NCI-H345 treated with DMSO at 0.1 percent for 48 hours (cell line): ENCODE measurements around the gene CACNG8.

Experiments used
- DNase-seq: peaks from one replicate; lab custom pipeline; 2025; ENCODE audit not compliant: unreplicated experiment; lab: John Stamatoyannopoulos, UW

Gene CACNG8

GRCh38 chr19:53992211-53992610 is 29.5 kb downstream of the CACNG8 start:
- peak; percentile 1 for DNase-seq

DNA sequence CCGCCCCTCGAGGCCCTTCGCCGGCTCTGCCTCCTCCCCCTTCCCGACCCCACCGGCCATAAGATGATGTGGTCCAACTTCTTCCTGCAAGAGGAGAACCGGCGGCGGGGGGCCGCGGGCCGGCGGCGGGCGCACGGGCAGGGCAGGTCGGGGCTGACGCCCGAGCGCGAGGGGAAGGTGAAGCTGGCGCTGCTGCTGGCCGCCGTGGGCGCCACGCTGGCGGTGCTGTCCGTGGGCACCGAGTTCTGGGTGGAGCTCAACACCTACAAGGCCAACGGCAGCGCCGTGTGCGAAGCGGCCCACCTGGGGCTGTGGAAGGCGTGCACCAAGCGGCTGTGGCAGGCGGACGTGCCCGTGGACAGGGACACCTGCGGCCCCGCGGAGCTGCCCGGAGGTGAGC is 30.1 kb downstream of the CACNG8 start:
- DNase-seq: no peak

DNA sequence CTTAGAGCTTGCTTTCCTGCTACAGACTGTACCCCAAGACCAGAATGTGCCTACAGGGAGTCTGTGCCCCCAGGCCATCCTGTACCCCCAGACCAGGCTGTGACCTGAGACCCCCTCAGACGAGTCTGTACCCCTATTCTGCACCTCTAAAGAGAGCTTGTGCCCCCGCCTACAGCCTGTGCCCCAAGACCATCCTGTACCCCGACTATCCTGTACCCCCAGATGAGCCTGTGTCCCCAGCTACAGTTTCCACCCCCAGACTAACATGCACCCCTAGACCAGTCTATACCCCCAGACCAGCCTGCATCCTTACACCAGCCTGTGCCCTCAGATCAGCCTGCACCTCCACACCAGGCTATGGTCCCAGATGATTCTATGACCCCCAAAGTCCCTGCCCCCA is 30.7 kb downstream of the CACNG8 start:
- DNase-seq: no peak

- no peak for DNase-seq
Observed at GRCh38 chr19:53994811-53995210, 32.1 kb downstream of the CACNG8 start.

DNA sequence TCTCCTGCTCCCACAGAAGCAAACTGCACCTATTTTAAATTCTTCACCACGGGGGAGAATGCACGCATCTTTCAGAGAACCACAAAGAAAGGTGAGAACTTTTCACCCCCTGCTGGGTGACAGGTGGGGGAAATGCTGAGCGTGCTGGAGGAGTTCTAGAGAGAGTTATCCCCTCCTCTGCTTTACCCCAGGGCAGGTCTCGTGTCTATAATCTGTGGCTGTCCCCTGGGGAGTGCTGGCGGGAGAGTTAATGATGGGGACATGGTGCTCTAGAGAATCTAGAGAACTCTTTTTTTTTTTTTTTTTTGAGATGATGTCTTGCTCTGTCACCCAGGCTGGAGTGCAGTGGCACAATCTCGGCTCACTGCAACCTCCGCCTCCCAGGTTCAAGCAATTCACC is 35.5 kb downstream of the CACNG8 start:
- DNase-seq: no peak

GRCh38 chr19:53999694-54000093 is 37.0 kb downstream of the CACNG8 start:
- no peak for DNase-seq

GRCh38 chr19:54001496-54001895 is 38.8 kb downstream of the CACNG8 start:
- no peak for DNase-seq

- DNase-seq: no peak
Observed at GRCh38 chr19:54002495-54003315, 40.0 kb downstream of the CACNG8 start.

- DNase-seq: no peak
Observed at GRCh38 chr19:54009440-54009839, 46.7 kb downstream of the CACNG8 start.

DNA sequence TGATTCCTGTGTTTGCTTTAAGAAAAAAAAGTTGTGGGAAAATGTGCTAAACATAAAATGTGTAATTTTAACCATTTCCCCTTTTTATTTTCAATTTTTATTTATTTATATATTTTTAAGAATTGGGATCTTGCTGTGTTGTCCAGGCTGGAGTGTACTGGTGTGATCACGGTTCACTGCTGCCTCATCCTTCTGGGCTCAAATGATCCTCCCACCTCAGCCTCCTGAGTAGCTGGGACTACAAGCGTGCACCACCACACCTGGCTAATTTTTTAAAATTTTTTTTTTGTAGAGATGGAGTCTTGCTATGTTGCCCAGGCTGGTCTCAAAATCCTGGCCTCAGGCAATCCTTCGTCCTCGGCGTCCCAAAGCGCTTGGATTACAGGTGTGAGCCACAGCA is 47.7 kb downstream of the CACNG8 start:
- DNase-seq: no peak

GRCh38 chr19:54011507-54012211 is 48.9 kb downstream of the CACNG8 start:
- no peak for DNase-seq

GRCh38 chr19:54013866-54014265 is 51.1 kb downstream of the CACNG8 start:
- no peak for DNase-seq

DNA sequence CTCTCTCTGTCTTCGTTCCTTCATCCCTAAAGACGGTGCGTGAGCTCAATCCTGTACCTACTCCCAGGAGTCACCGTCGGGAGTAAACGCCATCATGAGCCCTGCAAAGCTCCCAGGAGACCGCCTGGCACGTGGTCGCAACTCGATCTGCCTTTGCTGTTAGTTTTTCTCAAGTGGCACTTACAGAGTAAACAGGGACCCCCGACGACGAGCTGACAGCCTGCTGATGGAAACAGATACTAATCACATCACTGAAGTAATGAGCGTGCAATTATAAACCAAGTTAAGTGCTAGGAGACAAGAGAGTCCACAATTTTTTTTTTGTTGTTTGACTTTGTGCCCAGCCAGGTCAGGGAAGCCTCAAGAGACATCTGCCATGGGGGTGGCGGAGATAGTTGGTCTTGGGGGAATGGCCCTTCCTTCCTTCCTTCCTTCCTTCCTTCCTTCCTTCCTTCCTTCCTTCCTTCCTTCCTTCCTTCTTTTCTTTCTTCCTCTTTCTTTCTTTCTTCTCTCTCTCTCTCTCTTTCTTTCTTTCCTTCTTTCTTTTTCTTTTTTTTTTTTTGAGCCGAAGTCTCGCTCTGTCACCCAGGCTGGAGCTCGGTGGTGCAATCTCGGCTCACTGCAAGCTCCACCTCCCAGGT is 52.3 kb downstream of the CACNG8 start:
- DNase-seq: no peak

DNA sequence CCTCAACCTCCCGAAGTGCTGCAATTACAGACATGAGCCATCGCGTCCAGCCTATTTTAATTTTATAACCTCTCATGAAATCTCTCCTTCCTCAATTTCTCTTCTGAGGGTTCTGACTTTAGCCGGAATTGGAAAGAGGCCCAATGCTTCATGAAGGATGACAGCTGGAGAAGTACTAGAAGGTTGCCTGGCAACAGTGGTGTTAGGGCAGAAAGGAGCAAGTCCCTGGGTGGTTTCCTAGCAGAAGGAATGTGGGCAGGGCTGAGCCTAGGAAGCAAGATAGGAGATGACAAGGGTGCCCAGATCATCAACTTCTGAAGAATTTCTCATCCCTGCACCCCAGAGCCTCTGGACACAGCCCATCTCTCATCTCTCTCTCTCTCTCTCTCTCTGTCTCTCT is 54.5 kb downstream of the CACNG8 start:
- no peak for DNase-seq

DNA sequence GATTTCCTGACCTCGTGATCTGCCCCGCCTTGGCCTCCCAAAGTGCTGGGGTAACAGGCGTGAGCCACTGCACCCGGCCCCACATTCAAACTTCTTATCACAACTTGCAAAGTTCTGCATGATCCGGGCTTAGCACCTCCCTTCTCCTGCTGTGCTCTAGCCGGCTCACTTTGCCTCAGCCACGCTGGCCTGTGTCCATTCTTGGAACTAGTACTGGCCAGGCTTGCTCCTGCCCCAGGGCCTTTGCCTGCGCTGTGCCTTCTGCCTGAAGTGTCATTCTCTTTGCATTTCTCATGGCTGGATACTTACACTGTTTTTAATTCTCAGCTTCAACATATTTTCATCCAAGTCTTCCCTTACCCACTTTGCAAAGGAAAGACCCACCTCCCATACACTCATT is 58.6 kb downstream of the CACNG8 start:
- no peak for DNase-seq

DNA sequence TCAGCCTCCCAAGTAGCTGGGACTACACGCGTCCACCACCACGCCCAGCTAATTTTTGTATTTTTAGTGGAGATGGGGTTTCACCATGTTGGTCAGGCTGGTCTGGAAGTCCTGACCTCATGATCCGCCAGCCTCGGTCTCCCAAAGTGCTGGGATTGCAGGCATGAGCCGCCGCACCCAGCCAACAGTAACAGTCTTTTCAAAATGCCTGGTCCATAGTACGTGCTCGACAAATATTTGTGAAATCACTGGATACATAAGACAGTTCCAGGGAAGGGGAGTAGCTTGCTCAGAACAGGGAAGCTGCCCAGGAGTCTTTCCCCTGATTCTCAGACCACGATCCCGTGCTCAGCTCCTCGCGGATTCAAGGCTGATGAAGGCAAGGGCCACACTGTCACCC is 59.2 kb downstream of the CACNG8 start:
- DNase-seq: no peak

DNA sequence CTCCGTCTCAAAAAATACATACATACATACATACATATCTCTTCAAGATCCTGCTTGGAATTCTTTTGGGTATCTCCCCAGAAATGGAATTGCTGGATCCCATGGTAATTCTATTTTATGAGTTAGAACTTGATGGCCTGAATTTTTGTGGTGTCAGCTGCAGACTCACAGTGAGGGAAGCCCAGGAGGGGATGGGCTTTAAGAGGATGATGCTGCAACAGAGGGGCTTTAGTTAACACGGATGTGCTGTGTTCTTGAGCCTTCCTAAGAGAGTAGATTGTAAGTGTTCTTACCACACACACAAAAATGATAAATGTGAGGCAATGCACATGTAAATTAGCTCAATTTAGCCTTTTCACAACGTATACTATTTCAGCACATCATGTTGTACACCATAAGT is 60.5 kb downstream of the CACNG8 start:
- DNase-seq: no peak

DNA sequence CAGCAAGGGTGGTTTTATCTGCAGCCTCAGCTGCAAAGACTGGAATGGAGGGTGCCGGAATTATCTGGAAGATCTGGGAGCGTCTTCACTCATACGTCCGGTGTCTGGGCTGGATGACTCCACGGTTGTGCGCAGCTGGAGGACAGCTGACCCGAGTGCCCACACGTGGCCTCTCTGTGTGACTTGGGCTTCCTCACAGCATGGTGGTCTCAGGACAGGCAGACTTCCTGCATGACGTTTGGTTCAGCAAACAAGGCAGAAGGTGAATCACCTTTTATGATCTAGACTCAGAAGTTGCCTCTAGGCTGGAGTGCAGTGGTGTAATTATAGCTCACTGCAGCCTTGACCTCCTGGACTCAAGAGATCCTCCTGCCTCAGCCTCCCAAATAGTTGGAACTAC is 61.9 kb downstream of the CACNG8 start:
- no peak for DNase-seq

DNA sequence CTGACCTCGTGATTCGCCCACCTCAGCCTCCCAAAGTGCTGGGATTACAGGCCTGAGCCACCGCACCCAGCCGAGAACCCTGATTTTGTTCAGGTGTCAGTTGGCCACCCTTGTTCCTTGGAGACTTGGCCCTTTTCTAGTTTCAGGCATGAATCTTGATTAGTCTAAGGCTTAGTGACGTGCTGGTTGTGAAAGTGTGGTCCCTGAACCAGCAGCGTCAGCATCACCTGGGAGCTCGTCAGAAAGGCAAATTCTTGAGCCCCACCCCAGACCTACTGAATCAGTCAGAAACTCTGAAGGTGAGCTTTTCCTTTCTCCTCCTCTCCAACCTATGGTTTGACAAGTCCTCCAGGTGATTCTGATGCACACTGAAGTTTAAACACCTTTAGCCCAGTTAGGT is 63.9 kb downstream of the CACNG8 start:
- no peak for DNase-seq

- DNase-seq: no peak
Observed at GRCh38 chr19:54029301-54029700, 66.6 kb downstream of the CACNG8 start.

- no peak for DNase-seq
Observed at GRCh38 chr19:54029930-54030490, 67.3 kb downstream of the CACNG8 start.
